NT2/D1 (cell line): Measurements from ENCODE around the gene POU4F2.

ENCODE experiments used
- SUZ12 ChIP-seq: IDR thresholded peaks from 2 replicates; pipeline ENCODE4 v1.6.1; 2011; ENCODE audit not compliant: insufficient read length, insufficient read depth; ENCODE audit errors: extremely low read depth
- ZNF274 ChIP-seq: IDR thresholded peaks from 2 replicates; pipeline ENCODE4 v1.6.1; 2011; ENCODE audit warnings: mild to moderate bottlenecking, low read depth, low read length

DNA sequence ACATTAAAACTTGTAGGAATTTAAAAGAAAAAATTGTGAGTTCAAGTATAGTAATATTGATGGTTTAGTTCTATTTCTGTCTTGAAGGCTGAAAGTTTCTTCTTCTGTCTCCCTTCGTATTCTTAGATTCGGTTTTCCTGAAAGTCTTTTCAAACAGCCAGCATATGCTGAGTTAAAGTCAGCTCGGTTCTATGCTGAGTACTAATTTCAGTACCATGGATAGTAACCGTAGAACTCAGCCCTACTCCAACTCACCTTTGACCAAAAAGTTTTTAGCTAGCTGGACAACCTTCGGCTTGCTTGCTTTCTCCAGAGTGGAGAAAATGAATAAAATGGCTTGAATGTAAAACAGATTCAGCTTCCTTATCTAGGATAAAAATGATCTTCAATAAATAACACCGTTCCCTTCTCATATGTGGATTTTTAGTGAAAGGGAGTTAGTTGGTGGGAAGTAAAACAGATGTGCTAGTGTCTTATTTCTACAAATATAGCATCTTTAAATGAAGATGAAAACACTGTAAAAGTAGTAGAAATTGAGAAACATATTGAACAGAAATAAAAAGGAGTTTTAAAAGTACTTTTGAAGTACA lies 5.2 kb downstream of the POU4F2 start:
- TF ChIP-seq SUZ12 = no peak
- no peak for TF ChIP-seq ZNF274
